Thoracic aorta (tissue), 2 donors: Measurements from ENCODE around the gene FAT2. TPM values are rescaled to one million over a fixed set of nuclear protein-coding genes. Genes with fewer than 3 reads are reported as not detected.

Experiments used
- ATAC-seq: fragments of 150-250 bp; one replicate; pipeline ENCODE4 v1.8.0; 2017; ENCODE audit warnings: low read depth; ENCODE audit not compliant: insufficient number of reproducible peaks, low FRiP score
- DNase-seq: peaks from one replicate; pipeline ENCODE4 v3.0.0-alpha.2; 2020; ENCODE audit warnings: low spot score
- H3K27ac ChIP-seq, 2 donors: fragments of 200-600 bp; sonication (generic); 1 replicate in 1 of 2; 2 replicates in 1 of 2; pipeline ENCODE4 v1.5.1; 2016; ENCODE audit warnings: mild to moderate bottlenecking in 2 of 2, moderate library complexity in 2 of 2
- H3K27me3 ChIP-seq: fragments of 200-600 bp; sonication (generic); replicated peaks from 2 replicates; pipeline ENCODE4 v1.6.0; 2016; ENCODE audit warnings: mild to moderate bottlenecking; ENCODE audit not compliant: insufficient read depth
- H3K36me3 ChIP-seq: fragments of 200-600 bp; sonication (generic); one replicate; pipeline ENCODE4 v1.5.1; 2016
- H3K4me1 ChIP-seq, 2 donors: fragments of 200-600 bp; sonication (generic); 1 replicate in 1 of 2; 2 replicates in 1 of 2; pipeline versions ENCODE4 v1.5.1 to v1.6.0; 2016; ENCODE audit warnings: low read depth in 2 of 2, mild to moderate bottlenecking in 1 of 2; ENCODE audit not compliant: control insufficient read depth in 1 of 2
- H3K4me3 ChIP-seq: fragments of 200-600 bp; sonication (generic); 2 replicates; pipeline ENCODE4 v1.5.1; 2016; ENCODE audit warnings: mild to moderate bottlenecking
- H3K9me3 ChIP-seq: fragments of 200-600 bp; sonication (generic); 2 replicates; pipeline ENCODE4 v1.5.1; 2016
- total RNA-seq, 2 donors: library from RNA; depleted of rRNA; stranded (reverse); fragments of >200 nt; gene quantifications; one replicate each; pipeline versions ENCODE4 v1.1.0 to v1.2.3, GENCODE V29; 2016
- TF ChIP-seq, protein P1 (sequence below): fragments of 200-600 bp; sonication (generic); IDR thresholded peaks from one replicate; pipeline ENCODE4 v1.5.1; 2019; ENCODE audit warnings: antibody characterized with exemption

FAT2 gene
- total RNA-seq, 2 donors from 2014 or later, result 0.14 TPM; not detected in 1

DNA sequence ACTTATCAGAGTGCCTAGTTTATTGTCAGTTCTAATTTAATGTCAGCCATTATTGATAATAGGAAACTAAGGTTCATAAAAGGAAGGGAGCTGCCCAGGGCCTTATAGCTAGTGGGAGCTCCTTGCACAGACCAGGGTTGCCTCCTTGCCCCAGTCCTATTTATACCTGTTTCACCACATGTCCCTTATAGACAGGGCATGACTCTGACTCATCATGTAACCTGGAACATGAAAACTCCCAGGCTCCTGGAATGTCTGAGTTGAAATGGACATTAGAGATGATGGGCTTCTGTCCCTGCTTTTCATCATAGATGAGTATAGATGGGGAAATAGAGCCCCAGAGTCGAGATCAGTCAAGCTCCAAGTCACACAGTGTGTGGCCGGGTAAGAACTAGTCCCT is 21.1 kb downstream of the FAT2 start:
- Histone ChIP-seq H3K9me3 (no peaks in the 10 kb centered on the region), H3K27me3 (no peaks in the 10 kb centered on the region), H3K36me3 (no peaks in the 10 kb centered on the region), H3K27ac (no peak overlapping the region), H3K4me1 (no peaks in the 10 kb centered on the region), H3K4me3 (no peak overlapping the region)
- TF ChIP-seq, protein P1, sequence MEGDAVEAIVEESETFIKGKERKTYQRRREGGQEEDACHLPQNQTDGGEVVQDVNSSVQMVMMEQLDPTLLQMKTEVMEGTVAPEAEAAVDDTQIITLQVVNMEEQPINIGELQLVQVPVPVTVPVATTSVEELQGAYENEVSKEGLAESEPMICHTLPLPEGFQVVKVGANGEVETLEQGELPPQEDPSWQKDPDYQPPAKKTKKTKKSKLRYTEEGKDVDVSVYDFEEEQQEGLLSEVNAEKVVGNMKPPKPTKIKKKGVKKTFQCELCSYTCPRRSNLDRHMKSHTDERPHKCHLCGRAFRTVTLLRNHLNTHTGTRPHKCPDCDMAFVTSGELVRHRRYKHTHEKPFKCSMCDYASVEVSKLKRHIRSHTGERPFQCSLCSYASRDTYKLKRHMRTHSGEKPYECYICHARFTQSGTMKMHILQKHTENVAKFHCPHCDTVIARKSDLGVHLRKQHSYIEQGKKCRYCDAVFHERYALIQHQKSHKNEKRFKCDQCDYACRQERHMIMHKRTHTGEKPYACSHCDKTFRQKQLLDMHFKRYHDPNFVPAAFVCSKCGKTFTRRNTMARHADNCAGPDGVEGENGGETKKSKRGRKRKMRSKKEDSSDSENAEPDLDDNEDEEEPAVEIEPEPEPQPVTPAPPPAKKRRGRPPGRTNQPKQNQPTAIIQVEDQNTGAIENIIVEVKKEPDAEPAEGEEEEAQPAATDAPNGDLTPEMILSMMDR, result no peak
- DNase-seq, result no peak
- no peak for ATAC-seq

- no peaks in the 10 kb centered on the region for H3K4me1 ChIP-seq
- DNase-seq, result no peak
- no peak for ATAC-seq
- H3K9me3 ChIP-seq, result no peaks in the 10 kb centered on the region
- H3K27ac ChIP-seq, result no peak overlapping the region
- TF ChIP-seq, protein P1, result no peak
- H3K27me3 ChIP-seq, result no peaks in the 10 kb centered on the region
- H3K36me3 ChIP-seq, result no peaks in the 10 kb centered on the region
- no peak overlapping the region for H3K4me3 ChIP-seq
Observed at GRCh38 chr5:151569132-151570046, 21.7 kb downstream of the FAT2 start.

- Histone ChIP-seq H3K27me3 (no peaks in the 10 kb centered on the region), H3K9me3 (no peaks in the 10 kb centered on the region), H3K4me3 (no peak overlapping the region), H3K27ac (no peak overlapping the region), H3K36me3 (no peaks in the 10 kb centered on the region), H3K4me1 (no peaks in the 10 kb centered on the region)
- TF ChIP-seq, protein P1, result no peak
- DNase-seq (no peak), ATAC-seq (no peak)
Observed at GRCh38 chr5:151568036-151568435, 23.1 kb downstream of the FAT2 start.

DNA sequence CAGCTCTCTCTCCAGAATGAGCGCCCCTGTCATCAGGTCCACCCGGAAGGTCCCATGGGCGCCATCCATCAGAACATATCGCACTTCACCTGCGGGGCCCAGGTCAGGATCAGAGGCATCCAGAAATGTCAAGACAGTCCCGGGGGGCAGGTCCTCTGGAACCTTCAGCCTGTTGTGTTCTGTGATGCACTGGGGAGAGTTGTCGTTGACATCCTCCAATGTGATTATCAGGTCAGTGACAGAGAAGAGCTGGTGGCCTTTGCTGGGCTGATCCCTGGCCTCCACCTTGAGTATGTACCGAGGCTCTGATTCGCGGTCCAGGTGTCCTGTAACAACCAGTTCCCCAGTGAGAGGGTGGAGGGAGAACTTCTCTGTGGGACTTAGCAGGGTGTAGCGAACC is 25.2 kb downstream of the FAT2 start:
- no peak overlapping the region for H3K27ac ChIP-seq
- no peaks in the 10 kb centered on the region for H3K4me1 ChIP-seq
- ATAC-seq (no peak), DNase-seq (no peak)
- no peak overlapping the region for H3K4me3 ChIP-seq
- no peaks in the 10 kb centered on the region for H3K36me3 ChIP-seq
- H3K27me3 ChIP-seq, result no peaks in the 10 kb centered on the region
- no peaks in the 10 kb centered on the region for H3K9me3 ChIP-seq
- TF ChIP-seq, protein P1, result no peak

- ATAC-seq (no peak), DNase-seq (no peak)
- no peak overlapping the region for H3K27ac ChIP-seq
Observed at GRCh38 chr5:151562019-151562707, 29.0 kb downstream of the FAT2 start.

More at GRCh38 chr5:151562019-151562707, 29.0 kb downstream of the FAT2 start:
- H3K9me3 ChIP-seq, result no peaks in the 10 kb centered on the region
- TF ChIP-seq, protein P1, result no peak
- no peak overlapping the region for H3K4me3 ChIP-seq
- H3K4me1 ChIP-seq, result no peaks in the 10 kb centered on the region
- H3K27me3 ChIP-seq, result no peaks in the 10 kb centered on the region
- no peaks in the 10 kb centered on the region for H3K36me3 ChIP-seq
